Nephron progenitor cell (in vitro differentiated cells): ENCODE measurements around the gene CROT.

Experiments used
- DNase-seq: peaks from one replicate; pipeline ENCODE4 v3.0.0; 2021
- H3K27ac Mint-ChIP-seq: 2 replicates; pipeline ENCODE4 v1.8.0; 2021; ENCODE audit warnings: mild to moderate bottlenecking, moderate library complexity, mixed read lengths
- H3K27me3 Mint-ChIP-seq: 2 replicates; pipeline ENCODE4 v1.8.0; 2021; ENCODE audit warnings: mild to moderate bottlenecking, low read depth, mixed read lengths; ENCODE audit not compliant: poor library complexity
- H3K36me3 Mint-ChIP-seq: 2 replicates; pipeline ENCODE4 v1.8.0; 2021; ENCODE audit warnings: low read depth, mixed read lengths
- H3K4me1 Mint-ChIP-seq: 2 replicates; pipeline ENCODE4 v1.8.0; 2021; ENCODE audit warnings: mixed read lengths
- H3K4me3 Mint-ChIP-seq: 2 replicates; pipeline ENCODE4 v1.8.0; 2021; ENCODE audit warnings: mild to moderate bottlenecking, moderate library complexity, mixed read lengths
- H3K9me3 Mint-ChIP-seq: 2 replicates; pipeline ENCODE4 v1.8.0; 2021; ENCODE audit warnings: mild to moderate bottlenecking, moderate library complexity, mixed read lengths
- TF ChIP-seq, protein P1 (sequence below): fragments of 200-600 bp; sonication (generic); IDR thresholded peaks from 2 replicates; pipeline ENCODE4 v1.5.0; 2021; ENCODE audit warnings: antibody characterized with exemption

The CROT gene, protein sequence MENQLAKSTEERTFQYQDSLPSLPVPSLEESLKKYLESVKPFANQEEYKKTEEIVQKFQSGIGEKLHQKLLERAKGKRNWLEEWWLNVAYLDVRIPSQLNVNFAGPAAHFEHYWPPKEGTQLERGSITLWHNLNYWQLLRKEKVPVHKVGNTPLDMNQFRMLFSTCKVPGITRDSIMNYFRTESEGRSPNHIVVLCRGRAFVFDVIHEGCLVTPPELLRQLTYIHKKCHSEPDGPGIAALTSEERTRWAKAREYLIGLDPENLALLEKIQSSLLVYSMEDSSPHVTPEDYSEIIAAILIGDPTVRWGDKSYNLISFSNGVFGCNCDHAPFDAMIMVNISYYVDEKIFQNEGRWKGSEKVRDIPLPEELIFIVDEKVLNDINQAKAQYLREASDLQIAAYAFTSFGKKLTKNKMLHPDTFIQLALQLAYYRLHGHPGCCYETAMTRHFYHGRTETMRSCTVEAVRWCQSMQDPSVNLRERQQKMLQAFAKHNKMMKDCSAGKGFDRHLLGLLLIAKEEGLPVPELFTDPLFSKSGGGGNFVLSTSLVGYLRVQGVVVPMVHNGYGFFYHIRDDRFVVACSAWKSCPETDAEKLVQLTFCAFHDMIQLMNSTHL

DNA sequence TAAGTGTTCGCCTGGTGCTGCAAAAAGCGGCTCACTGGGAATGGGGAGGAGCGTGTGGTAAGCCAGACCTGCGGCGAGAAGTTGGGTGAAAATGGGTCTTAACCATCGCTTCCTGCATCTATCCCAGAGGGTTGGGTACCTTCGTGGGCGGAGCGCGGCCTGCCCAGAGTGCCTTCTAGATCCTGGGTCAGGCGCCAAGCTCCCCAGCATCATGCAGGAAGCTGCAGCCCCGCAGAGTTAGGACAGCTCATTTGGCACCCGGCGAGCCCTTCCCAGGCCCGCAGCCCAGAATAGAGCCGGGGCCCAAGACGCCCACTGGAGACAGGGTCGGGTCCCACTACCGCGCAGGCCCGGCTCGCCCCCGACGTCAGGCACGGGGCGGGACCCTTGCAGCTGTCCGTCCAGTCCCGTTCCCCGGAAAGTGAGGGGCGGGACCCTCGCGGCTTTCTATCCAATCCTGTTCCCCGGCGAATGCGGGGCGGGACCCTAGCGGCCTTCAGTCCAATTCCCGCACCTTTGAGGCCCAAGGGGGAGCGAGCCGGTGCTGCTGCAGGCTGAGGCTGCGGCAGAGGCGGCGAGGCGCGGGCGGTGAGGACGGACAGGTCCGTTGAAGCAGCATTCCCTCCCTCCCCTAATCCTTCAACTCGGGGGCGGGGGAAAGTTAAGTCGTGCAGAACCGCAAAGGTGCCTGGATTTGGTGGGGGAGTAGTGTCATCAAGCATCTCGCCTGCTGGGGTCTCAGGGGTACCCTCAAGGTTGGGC, at the start of gene CROT:
CROT (plus strand) TSS at position 499 of the 762 bp plus-strand sequence. CDS start 3,405 bp downstream, outside the sequence.
- Mint-ChIP-seq H3K4me1 (peaks cover 45% of the 10 kb centered on the region), H3K27ac (peak within 1 kb of the TSS; percentile 98), H3K4me3 (peak within 1 kb of the TSS; percentile 97), H3K9me3 (peaks cover 10% of the 10 kb centered on the region), H3K27me3 (no peaks in the 10 kb centered on the region), H3K36me3 (peaks cover 53% of the 10 kb centered on the region)
- TF ChIP-seq, protein P1, sequence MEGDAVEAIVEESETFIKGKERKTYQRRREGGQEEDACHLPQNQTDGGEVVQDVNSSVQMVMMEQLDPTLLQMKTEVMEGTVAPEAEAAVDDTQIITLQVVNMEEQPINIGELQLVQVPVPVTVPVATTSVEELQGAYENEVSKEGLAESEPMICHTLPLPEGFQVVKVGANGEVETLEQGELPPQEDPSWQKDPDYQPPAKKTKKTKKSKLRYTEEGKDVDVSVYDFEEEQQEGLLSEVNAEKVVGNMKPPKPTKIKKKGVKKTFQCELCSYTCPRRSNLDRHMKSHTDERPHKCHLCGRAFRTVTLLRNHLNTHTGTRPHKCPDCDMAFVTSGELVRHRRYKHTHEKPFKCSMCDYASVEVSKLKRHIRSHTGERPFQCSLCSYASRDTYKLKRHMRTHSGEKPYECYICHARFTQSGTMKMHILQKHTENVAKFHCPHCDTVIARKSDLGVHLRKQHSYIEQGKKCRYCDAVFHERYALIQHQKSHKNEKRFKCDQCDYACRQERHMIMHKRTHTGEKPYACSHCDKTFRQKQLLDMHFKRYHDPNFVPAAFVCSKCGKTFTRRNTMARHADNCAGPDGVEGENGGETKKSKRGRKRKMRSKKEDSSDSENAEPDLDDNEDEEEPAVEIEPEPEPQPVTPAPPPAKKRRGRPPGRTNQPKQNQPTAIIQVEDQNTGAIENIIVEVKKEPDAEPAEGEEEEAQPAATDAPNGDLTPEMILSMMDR, result no peak
- DNase-seq, result peak; percentile 97

DNA sequence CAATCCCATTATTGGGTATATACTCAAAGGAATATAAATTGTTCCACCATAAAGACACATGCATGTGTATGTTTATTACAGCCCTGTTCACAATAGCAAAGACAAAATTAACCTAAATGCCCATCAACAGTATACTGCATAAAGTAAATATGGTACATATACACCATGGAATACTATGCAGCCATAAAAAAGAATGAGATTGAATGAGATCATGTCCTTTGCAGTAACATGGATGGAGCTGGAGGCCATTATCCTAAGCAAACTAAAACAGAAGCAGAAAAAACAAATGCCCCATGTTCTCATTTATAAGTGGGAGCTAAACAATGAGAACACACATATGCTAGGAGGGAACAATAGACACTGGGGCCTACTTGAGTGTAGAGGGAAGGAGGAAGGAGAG, 44.7 kb upstream of the CROT start:
- DNase-seq, result no peak
- Mint-ChIP-seq H3K27ac (no peak overlapping the region), H3K27me3 (no peaks in the 10 kb centered on the region), H3K4me3 (no peak overlapping the region), H3K36me3 (no peaks in the 10 kb centered on the region), H3K9me3 (peaks cover 28% of the 10 kb centered on the region), H3K4me1 (no peaks in the 10 kb centered on the region)
- TF ChIP-seq, protein P1, result no peak

DNA sequence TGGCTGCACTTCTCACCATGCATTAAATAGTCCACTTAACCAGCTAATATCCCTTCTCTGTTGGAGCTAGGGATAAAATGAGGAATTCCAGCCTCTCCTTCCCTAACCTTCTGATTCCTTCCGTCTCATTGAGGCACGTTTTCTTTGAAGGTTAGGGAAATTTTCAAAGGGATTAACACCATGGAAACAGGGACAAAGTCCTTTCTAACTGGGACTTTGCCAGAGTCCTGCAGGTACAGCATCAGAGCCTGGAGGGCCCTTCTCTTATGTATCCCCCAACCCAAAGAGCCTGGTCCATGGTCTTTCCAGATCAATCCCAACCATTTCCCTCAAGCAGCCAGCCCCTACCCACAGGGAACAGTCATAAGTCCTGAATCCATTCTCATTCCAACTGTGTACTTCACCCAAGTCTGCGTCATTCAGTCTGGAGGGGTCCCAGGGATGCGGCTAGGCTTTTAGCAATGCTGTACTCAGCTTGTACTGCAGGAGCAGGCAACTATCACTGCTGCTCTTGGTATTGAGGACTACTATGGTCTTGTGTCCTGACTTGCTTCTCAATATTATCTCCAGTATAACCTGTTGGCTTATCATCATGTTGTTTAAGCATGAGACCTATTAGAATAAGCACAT, 34.6 kb upstream of the CROT start:
- no peak overlapping the region for H3K27ac Mint-ChIP-seq
- H3K4me3 Mint-ChIP-seq, result no peak overlapping the region
- TF ChIP-seq, protein P1, result no peak
- no peak for DNase-seq
- H3K4me1 Mint-ChIP-seq, result no peaks in the 10 kb centered on the region
- peaks cover 7% of the 10 kb centered on the region for H3K27me3 Mint-ChIP-seq
- peaks cover 7% of the 10 kb centered on the region for H3K9me3 Mint-ChIP-seq
- no peaks in the 10 kb centered on the region for H3K36me3 Mint-ChIP-seq

DNA sequence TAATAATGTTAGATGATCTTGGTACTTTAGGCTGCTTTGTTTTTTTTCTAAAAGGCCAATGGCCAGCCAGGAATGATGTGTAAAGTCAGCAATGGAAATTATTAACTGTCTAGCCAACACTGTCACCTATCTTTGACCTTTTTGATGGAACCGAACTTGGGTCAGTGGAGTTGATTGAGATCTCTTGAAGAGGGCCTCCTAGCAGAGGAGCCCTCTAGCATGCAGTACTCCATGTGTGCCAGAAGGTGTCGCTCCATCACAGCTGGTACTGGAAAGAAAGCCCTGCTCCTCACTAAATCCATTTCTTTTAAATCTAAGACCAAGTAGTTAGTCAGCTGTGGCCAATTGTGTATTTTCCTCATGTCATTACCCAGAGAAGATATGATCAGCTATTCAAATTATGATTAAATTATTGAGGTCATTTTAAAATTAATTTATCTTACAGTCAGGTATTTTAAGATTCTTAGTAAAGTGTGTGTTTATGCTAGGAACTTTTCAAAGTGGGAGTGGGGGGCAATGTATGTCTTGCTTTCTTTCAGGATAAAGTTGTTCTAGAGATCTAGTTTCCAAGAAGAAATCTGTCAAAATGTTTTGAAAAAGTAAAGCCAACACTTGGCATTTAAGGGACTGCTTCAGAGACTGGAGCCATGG, 33.1 kb upstream of the CROT start:
- Mint-ChIP-seq H3K9me3 (peaks cover 3% of the 10 kb centered on the region), H3K36me3 (no peaks in the 10 kb centered on the region), H3K4me1 (no peaks in the 10 kb centered on the region), H3K27me3 (peaks cover 7% of the 10 kb centered on the region), H3K27ac (no peak overlapping the region), H3K4me3 (no peak overlapping the region)
- peak; percentile 69 for DNase-seq
- TF ChIP-seq, protein P1, result peak; percentile 99

DNA sequence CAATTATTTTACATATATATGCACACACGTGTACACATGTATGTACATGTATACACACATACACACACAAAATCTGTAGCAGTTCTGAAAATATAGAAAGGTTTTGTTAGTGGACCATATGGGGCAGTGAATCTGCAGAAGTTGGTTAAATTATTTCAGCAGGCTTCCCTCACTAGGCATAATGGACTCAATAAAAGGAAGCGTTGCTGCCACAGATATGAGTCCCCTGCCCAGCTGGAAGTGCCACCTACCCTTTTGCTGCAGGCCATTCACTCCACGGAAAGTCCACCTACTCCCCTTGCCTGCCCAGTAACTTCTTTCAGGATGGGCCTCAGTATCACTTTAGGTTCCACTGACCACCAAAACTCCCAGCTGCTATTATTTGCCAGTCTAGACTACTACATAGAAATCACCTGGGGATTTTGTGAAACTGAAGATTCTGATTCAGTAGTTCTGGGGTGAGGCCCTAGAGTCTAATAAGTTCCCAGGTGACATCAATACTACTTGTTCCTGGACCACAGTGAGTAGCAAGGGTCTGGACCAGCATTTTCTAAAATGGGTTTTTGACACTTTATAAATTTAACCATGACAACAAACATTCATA, 29.3 kb upstream of the CROT start:
- Mint-ChIP-seq H3K27ac (no peak overlapping the region), H3K4me3 (no peak overlapping the region), H3K4me1 (no peaks in the 10 kb centered on the region), H3K36me3 (peaks cover 13% of the 10 kb centered on the region), H3K27me3 (no peaks in the 10 kb centered on the region), H3K9me3 (peaks cover 15% of the 10 kb centered on the region)
- DNase-seq, result no peak
- TF ChIP-seq, protein P1, result no peak
